GM21423 (cell line): ENCODE data around the gene GPR42.

Source experiments
- ATAC-seq: cut with Tn5 transposase; IDR thresholded peaks from one replicate; pipeline ENCODE4 v1.9.1; 2021; ENCODE audit warnings: mild to moderate bottlenecking, moderate library complexity; ENCODE audit not compliant: unreplicated experiment

GPR42 gene, protein sequence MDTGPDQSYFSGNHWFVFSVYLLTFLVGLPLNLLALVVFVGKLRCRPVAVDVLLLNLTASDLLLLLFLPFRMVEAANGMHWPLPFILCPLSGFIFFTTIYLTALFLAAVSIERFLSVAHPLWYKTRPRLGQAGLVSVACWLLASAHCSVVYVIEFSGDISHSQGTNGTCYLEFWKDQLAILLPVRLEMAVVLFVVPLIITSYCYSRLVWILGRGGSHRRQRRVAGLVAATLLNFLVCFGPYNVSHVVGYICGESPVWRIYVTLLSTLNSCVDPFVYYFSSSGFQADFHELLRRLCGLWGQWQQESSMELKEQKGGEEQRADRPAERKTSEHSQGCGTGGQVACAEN

DNA sequence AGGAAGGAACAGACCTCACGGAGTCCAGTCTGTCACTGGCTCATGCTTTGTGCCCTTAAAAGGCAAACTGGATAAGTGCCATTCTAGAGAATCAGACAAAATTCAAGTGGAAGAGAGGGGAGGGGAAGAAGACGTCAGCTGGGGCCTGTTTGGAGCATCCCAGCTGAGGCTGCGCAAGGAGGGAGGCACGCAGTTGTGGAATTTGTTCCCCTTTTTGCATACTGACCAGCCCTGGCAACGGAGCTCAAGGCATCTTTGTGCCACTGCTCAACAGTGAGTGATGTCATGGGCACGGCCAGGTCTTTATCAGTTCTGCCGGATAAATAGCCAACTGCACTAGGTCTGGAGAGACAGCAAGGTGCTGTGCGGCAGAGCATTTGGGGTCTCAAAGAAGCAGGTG, at the start of gene GPR42:
GPR42 (plus strand) TSS at position 347 of the 400 bp plus-strand sequence. CDS start 292 bp downstream, outside the sequence.
- ATAC-seq: no peak

DNA sequence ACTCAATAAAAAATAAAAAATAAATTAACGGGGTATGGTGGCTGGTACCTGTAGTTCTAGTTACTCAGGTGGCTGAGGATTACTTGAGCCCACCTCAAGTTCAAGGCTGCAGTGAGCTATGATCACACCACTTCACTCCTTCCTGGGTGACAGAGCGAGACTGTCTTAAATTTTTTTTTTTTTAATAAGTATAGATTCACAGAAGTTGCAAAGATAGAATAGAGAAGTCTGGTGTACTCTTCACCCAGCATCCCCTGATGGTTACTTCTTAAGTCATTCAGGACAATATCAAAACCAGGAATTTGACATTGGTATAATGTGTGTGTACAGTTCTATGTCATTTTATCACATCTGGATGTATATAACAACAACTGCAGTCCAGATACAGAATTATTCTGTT, 49.6 kb upstream of the GPR42 start:
- ATAC-seq: no peak

DNA sequence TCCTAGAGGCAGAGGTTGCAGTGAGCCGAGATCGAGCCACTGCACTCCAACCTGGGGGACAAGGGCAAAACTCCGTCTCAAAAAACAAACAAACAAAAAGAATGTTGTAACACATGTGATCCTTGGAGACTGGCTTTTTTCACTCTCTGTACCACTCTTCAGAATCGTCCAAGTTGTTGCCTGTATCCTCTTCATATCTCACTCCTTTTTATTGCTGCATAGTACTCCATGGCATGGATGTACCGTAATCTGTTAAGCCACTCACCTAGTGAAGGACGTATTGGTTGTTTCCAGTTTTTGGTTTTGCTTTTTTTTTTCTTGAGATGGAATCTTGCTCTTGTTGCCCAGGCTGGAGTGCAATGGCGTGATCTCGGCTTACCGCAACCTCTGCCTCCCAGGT, 48.9 kb upstream of the GPR42 start:
- ATAC-seq: no peak

DNA sequence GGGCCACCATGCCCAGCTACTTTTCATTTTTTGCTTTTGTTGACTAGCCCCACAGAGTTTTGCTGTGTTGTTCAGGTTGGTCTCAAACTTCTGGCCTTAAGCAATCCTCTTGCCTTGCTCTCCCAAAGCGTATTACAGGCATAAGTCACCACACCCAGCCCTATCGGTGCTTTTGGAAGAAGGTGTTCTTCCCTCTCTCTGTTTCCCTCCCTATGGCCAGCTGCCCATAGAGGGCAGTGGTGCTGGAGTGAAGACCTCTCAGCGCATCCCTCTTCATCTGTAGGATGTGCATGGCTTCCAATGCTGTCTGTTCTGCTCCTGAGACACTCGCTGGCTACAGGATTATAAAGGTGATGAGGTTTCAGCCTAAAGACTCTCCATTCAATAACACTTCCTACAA, 43.2 kb upstream of the GPR42 start:
- ATAC-seq: no peak

DNA sequence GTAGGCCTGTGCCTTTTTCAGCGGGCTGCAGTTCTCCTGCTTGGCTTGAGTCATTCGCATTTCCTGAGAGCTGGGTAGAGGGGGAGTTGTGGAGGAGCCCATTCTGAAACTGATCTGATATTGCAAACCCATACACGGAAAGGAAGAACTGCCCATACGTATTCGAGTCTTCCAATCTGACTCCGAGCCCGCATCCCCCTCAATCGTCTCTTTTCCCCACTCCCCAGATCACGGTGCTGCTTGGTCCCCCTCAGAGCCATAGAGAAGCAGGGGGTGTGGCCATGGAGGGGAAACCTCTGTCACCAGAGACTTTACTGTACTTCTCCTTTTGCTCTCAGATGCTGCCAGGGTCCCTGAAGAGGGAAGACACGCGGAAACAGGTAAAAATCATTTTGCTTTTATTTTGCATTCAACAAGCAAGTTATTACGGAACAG, 42.0 kb upstream of the GPR42 start, which contains the start of gene CD22:
CD22 (plus strand) TSS at position 337 of the 435 bp plus-strand sequence. CDS start 2,854 bp downstream, outside the sequence.
- no peak for ATAC-seq

DNA sequence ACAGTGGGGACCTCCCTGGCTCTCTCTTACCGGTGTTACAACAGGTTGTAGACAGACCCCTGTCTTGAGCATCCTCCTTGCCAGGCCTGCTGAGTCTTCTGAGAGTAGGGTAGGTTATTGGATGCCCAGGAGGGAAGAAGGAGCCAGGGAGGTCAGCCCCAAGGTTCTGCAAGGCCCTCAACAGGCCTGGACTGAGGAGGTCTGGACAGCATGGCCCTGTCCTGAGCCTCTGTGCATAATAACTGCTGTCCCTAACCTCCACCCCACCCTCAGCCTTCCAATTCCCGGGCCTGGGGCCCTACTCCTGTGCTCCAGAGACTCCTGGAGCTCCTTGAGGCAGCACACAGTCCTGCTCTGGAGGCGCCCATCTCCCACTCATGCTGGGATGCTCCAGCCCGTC, 41.5 kb upstream of the GPR42 start:
- no peak for ATAC-seq

DNA sequence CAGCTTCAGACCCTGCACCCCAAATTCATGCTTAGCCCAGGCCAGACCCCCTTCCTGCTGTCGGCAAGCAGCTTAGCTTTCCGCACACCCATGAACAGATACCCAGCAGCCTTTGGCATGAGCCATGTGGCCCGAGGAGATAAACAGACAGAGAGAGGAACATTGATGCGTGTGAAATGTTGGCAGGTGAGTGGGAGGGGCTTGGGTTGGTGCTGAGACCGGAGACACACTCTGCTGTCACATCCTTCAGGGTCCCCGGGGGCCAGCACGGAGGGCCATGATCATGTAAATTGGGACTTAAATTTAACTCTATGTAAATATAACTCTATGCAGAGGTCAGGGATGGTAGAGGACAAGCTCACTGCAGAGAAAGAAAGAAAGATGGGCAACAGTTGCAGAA, 40.4 kb upstream of the GPR42 start:
- ATAC-seq: peak; percentile 56

DNA sequence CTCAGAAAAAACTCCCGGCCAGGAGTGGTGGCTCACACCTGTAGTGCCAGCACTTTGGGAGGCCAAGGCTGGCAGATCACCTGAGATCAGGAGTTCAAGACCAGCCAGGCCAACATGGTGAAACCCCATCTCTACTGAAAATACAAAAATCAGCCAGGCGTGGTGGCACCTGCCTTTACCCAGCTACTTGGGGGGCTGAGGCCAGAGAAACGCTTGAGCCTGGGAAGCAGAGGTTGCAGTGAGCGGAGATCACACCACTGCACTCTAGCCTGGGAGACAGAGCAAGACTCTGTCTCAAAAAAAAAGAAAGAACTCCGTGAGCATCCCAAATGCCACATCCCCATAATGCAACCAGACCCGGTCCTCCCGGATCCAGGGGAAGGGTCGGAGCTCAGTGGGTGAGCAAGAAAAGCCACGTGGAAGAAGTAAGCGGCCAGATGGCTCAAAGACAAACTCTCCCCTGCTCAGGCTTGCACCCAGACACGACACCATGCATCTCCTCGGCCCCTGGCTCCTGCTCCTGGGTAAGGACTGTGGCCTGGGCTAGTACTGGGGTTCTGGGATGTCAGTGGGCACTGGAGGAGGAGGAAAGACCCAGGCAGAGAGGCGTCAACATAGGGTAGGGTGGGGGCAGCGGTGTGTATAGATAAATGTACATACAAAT, 39.2 kb upstream of the GPR42 start:
- ATAC-seq: no peak

DNA sequence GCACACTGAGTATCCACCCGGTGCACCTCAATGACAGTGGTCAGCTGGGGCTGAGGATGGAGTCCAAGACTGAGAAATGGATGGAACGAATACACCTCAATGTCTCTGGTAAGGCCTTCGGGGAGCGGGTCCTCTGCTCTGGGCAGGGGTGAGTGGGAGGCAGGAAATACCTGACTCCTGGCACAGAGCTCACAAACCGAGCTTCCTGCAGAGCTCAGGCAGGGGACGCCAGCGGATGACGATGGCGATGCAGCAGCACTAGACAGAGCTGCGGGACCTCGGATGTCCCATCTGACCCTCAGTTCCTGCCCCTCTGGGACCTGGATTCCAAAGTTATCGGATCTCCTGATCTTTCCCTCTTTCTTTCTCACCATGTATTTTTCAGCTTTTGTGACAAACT, 38.1 kb upstream of the GPR42 start:
- no peak for ATAC-seq

DNA sequence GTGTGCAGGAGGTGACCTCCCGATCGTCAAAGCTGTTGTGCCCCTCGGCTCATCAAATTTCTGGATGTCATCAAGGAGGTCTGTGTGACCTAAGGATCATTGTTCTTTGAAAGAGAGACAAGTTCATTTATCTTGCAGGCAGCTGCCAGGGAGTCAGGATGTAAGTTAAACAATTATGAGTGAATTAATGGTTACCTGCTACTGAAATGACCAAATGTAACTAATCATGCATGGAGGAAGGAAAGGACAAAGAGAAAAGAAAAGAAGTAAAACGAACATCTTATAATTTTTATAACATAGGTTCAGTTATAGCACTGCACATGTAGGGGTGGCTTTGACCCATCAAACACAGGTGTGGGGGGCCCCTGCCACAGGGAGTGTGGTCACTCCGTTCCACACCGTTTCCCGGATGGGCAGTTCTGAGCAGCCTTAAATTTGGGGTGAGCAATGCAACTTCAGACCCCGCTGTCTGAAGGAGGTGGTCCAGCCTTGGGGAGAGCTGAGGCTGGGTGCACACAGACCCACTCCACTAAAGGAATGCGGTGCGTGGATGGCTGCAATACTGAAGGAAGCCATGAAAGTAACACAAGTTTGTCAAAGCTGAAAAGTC, 36.6 kb upstream of the GPR42 start:
- no peak for ATAC-seq

DNA sequence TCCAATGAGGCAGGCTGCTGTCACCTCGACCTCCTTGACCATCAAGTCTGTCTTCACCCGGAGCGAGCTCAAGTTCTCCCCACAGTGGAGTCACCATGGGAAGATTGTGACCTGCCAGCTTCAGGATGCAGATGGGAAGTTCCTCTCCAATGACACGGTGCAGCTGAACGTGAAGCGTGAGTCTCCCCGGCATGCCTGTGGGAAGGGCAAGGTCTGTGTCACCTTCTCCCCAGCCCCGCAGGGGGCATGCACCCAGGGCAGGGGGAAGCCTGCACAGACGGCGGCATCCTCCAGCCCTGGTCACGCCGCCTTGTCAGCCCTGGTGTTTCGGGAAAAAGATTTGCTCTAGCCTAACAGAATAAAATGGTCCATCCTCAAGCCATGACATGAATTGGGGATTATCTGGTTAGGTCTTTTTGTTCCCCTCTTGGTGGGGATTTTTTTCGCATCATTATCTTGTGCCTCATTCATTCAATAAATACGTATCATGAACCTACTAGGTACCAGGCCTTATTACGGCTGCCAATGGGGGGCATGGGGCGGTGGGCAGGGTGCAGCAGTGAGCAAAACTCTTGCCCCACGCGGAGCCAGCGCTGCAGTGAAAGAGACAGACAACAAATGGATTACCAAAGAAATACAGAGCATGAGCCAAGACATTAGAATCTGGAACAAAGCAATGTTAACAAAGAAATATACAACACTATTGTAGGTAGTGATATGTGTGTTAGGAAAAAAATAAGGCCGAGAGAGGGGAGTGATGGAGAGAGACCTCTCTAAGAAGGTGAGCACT, 34.5 kb upstream of the GPR42 start:
- no peak for ATAC-seq

DNA sequence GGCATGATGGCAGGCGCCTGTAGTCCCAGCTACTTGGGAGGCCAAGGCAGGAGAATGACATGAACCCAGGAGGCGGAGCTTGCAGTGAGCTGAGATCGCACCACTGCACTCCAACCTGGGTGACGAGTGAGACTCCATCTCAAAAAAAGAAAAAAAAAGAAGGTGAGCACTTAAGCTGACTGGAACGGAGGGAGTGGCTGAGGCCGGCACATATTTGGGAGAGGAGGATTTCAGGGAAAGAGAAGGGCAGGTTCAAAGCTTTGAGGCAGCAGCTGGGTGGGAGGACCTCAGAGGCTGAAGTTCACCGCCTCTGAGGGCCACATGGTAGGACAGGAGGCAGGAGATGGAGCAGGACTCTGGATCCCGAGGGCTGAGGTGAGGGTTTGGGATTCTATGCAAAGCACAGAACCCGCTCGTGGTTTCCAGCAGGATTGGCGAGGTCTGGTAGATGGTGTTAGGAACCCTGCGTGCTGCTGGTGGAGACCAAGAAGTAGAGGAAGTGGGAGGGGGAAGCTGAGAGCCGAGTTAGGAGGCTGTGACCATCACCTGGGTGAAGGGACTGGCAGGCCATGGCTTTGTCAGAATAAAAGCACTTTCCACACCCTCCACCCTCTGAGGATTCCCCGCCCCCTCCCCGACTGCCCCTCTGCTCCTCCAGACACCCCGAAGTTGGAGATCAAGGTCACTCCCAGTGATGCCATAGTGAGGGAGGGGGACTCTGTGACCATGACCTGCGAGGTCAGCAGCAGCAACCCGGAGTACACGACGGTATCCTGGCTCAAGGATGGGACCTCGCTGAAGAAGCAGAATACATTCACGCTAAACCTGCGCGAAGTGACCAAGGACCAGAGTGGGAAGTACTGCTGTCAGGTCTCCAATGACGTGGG, 33.5 kb upstream of the GPR42 start:
- no peak for ATAC-seq

DNA sequence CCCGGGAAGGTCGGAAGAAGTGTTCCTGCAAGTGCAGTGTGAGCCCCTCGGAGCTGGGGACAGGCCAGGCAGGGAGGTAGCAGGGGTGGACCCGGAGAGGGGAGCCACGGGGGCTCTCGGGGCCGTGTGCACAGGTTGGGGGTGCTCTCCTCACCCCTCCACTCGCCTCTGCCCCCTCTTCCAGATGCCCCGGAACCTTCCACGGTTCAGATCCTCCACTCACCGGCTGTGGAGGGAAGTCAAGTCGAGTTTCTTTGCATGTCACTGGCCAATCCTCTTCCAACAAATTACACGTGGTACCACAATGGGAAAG, 32.9 kb upstream of the GPR42 start:
- ATAC-seq: no peak

DNA sequence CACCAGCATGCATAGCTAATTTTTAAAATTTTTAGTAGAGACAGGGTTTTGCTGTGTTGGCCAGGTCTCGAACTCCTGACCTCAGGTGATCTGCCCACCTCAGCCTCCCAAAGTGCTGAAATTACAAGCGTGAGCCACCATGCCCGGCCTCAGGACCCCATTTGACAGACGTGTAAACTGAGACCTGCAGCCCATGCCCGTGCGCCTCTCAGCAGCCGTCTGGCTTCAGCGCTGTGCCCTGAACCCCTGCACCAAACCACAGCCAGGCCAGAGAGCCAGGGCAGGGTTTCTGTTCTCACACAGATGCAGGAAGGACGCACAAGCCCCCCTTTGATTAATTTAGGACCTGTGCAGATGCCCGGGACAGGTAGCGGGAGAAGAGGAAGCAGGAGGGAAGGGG, 30.4 kb upstream of the GPR42 start:
- no peak for ATAC-seq

DNA sequence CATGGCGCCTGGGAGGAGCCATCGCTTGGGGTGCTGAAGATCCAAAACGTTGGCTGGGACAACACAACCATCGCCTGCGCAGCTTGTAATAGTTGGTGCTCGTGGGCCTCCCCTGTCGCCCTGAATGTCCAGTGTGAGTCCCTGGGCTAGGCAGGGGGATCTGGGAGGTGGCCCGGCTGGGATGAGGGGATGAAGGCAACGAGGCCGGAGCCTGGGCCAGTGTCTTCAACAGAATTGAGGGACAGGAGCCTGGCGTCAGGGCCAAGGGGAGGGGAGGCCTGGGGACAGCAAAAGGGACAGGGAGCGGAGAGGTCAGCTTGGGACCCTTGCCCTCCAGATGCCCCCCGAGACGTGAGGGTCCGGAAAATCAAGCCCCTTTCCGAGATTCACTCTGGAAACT, 29.9 kb upstream of the GPR42 start:
- ATAC-seq: no peak

DNA sequence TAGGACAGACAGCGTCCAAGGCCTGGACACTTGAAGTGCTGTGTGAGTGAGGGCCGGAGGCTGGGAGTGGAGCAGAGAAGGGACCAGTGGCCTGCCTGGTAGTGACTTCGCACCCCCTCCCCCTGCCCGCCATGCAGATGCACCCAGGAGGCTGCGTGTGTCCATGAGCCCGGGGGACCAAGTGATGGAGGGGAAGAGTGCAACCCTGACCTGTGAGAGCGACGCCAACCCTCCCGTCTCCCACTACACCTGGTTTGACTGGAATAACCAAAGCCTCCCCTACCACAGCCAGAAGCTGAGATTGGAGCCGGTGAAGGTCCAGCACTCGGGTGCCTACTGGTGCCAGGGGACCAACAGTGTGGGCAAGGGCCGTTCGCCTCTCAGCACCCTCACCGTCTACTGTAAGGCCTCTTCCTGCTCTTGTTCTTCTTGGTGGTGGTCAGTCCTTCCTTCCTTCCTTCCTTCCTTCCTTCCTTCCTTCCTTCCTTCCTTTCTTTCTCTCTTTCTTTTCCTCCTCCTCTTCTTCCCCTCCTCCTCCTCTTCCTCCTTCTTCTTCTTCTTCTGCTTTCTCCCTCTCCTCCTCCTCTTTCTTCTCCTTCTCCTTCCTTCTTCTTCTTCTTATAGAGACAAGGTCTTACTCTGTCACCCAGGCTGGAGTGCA, 29.2 kb upstream of the GPR42 start:
- no peak for ATAC-seq

DNA sequence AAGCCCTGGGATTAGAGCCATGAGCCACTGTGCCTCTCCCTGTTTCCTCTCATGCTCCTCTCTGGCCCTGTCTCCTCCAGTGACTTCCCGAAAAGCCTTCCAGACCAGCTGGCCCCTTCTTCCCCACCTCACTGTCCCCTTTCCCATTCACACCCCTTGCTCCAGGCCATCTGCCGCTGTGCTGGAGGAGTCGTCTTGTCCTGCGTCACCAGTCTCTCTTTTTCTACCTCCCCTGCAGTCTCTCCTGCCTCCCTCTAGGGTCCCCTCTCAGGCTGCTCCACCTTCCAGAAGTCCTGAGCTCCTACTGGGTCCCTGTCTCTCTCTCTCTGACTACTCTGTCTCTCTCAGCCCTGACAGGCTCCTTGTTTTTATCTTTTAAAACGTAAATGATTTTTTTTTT, 28.4 kb upstream of the GPR42 start:
- no peak for ATAC-seq

DNA sequence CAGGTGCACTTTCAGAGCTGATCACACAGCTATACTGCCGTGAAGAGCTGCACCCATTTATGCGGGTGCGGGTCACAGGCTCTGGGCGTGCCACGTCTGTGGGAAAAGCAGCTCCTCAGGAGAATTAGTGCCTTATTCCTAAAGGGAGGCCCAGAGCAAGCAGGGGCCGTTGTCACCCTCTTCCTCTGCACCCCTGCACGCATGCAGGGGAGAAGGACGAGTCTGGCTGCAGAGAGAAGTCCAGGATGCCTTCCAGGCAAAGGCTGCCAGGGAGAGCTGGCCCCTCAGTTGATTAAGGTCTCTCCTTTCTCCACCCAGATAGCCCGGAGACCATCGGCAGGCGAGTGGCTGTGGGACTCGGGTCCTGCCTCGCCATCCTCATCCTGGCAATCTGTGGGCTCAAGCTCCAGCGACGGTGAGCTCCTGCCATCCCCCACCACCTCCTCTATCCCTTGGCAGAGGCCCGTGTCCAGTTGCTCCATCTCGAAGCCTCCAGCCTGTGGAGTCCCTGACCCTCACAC, 26.3 kb upstream of the GPR42 start:
- no peak for ATAC-seq

DNA sequence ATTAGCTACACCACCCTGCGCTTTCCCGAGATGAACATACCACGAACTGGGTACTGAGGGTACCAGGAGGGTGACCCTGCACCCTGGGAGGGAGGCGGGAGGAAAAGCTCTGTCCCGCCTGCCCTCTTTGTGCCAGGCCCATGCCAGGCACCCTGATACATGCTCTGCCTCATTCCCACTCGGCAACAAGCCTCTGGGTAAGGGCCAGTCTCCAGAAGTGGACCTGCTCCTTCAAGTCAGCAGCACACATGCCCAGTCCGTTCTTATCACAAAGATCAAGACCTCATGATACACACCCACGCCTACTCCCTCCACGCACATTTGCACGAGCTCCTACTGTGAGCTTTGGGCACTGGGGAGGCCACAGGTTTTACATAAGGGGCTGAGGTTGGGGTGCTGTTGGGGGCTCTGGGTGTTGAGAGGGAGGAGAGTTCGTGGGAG, 25.2 kb upstream of the GPR42 start:
- no peak for ATAC-seq
